Left kidney (tissue), 2 donors: ENCODE data around the gene KAT6B. TPM values are rescaled to one million over a fixed set of nuclear protein-coding genes. Genes with fewer than 3 reads are reported as not detected.

ENCODE experiments used
- DNase-seq: peaks from one replicate; pipeline ENCODE4 v3.0.0-alpha.2; 2013
- polyA plus RNA-seq: library from polyadenylated mRNA; unstranded; fragments of 120-200 nt; gene quantifications from one replicate; pipeline ENCODE4 v1.2.1, GENCODE V29; 2013; ENCODE audit not compliant: insufficient read length

The KAT6B gene
- polyA plus RNA-seq, 1 donor = 53.6 TPM

DNA sequence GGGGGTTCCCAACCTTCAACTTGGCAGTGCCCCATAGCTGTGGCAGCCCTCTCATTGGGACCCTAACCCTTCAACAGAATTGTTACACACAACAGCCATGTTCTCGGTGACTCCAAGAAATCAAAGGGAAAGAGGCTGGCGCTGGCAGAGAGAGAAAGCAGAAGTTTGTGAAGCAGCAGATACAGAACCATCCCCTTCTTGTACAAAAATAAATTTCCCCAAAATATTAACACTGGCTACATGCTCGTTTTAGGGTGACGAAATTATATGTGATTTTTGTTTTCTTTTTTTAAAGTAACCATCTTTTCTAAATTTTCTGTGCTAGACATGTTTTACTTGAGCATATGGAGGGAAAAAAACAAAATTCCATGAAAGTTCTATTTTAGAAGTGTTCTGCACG, 239.9 kb downstream of the KAT6B start:
- no peak for DNase-seq

DNA sequence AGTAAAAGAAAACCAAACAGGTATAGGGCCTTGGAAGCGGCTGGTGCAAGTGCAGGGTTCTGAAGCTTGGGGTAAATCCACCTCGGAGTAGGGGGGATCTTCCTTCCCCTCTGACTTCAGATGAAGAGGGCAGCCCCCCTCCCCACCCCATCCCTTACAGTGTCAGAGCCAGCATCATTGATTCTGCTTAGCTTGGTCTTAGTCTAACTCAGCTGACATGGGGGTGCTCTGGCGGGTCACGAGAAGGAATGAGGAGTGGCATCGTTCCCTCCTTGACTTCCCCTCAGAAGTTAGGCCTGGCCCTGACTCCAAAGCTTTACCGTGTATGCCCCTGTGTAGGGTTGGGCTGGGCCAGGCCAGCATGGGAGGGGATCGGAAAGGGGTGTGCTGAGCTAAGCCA, 240.9 kb downstream of the KAT6B start:
- no peak for DNase-seq

GRCh38 chr10:75068523-75068922, 242.1 kb downstream of the KAT6B start:
- DNase-seq = no peak

- DNase-seq = no peak
Observed at GRCh38 chr10:75070476-75070875, 244.1 kb downstream of the KAT6B start.

DNA sequence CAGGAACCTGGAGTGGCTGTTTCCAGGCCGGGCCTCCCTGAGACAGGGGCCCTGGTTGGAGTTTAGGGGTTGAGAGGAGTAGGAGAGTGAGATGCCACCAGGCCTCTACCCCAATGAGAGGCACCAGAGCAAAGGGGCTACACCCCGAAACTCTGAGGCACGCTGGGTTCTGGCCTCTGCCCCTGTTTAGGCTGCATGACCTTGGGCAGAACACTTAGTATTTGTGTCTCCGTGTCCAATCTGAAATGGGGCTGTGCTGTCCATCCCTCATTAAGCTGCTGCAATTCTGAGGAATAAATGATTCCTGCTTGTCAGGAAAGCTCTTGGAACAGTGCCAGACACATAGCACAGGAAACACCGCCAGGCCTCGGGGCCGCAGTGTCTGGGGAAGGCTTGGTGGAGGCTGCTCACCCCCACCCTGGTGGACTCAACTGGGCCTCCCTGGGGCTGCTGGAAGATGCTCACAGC, 244.6 kb downstream of the KAT6B start:
- peak; percentile 32 for DNase-seq

- DNase-seq = no peak
Observed at GRCh38 chr10:75071756-75072155, 245.4 kb downstream of the KAT6B start.

- DNase-seq = no peak
Observed at GRCh38 chr10:75072727-75073126, 246.3 kb downstream of the KAT6B start.

DNA sequence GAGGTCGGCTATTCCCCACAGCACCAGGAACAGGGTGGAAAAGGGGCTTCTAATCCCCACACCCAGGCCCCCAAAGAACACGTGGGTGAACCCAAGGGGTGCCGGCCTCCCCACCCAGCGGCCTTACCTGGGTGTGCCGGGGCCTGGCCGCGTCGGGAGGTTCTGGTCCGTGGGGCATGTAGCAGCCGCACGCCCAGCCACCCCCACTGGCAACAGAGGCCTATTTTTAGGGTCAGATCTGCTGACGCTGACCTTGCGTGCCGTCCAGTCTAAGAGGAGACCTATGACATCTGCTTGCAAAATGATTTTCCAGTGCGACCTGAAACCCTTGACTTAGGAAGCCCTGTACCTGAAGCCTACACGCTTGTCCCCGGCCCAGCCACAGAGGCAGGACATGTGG, 247.0 kb downstream of the KAT6B start:
- DNase-seq = no peak

- no peak for DNase-seq
Observed at GRCh38 chr10:75074711-75075445, 248.5 kb downstream of the KAT6B start.

GRCh38 chr10:75076348-75076747, 249.9 kb downstream of the KAT6B start:
- no peak for DNase-seq

GRCh38 chr10:75079436-75080083, 253.2 kb downstream of the KAT6B start:
- DNase-seq = no peak

DNA sequence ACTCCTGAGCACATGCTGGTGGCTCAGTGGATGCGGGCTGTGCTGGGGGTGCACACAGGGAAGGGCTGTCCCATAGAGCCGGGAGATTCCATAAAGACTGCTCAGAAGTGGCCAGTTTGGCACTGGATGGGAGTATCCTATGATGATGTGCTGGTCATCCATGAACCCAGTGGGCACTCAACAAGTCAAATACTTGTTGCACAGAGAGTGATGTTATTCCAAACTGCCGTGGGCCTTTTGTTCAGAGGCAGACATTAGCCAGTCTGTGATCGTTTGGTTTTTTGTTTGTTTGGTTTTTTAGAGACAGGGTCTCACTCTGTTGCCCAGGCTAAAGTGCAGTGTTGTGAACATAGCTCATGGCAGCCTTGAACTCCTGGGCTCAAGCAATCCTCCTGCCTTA, 254.2 kb downstream of the KAT6B start:
- DNase-seq = no peak

GRCh38 chr10:75081379-75081778, 255.0 kb downstream of the KAT6B start:
- DNase-seq = no peak
